NCI-H2196 (cell line): Measurements from ENCODE around the gene FAM120B.
A peak's percentile ranks its signal among the peaks of the same experiment; 100 is the strongest.

Source experiments
- DNase-seq: peaks from one replicate; lab custom pipeline; 2025; ENCODE audit not compliant: unreplicated experiment; lab: John Stamatoyannopoulos, UW

FAM120B gene

GRCh38 chr6:170272341-170273065, 34.1 kb upstream of the FAM120B start:
- DNase-seq = no peak

GRCh38 chr6:170273191-170273590, 33.4 kb upstream of the FAM120B start:
- no peak for DNase-seq

GRCh38 chr6:170273681-170274080, 32.9 kb upstream of the FAM120B start:
- no peak for DNase-seq

GRCh38 chr6:170274713-170275560, 31.6 kb upstream of the FAM120B start:
- no peak for DNase-seq

- DNase-seq = no peak
Measured at GRCh38 chr6:170276369-170277057, 30.0 kb upstream of the FAM120B start.

- DNase-seq = no peak
Measured at GRCh38 chr6:170277893-170278742, 28.4 kb upstream of the FAM120B start.

GRCh38 chr6:170278743-170279094, 27.8 kb upstream of the FAM120B start:
- no peak for DNase-seq

- no peak for DNase-seq
Measured at GRCh38 chr6:170279426-170279825, 27.1 kb upstream of the FAM120B start.

GRCh38 chr6:170279977-170280688, 26.4 kb upstream of the FAM120B start:
- peak; percentile 85 for DNase-seq

GRCh38 chr6:170280689-170281045, 25.9 kb upstream of the FAM120B start:
- DNase-seq = no peak

GRCh38 chr6:170281331-170282292, 24.9 kb upstream of the FAM120B start:
- DNase-seq = no peak

- no peak for DNase-seq
Measured at GRCh38 chr6:170282512-170283158, 23.9 kb upstream of the FAM120B start.

- DNase-seq = no peak
Measured at GRCh38 chr6:170283212-170284081, 23.1 kb upstream of the FAM120B start.

- no peak for DNase-seq
Measured at GRCh38 chr6:170284126-170284773, 22.3 kb upstream of the FAM120B start.

- no peak for DNase-seq
Measured at GRCh38 chr6:170284866-170285469, 21.6 kb upstream of the FAM120B start.

- DNase-seq = no peak
Measured at GRCh38 chr6:170285482-170285881, 21.1 kb upstream of the FAM120B start.
